Gastroesophageal sphincter (tissue), 3 donors: ENCODE measurements around the gene ZNF408.
"Not testable (repeated sequence)": the region's sequence is repeated elsewhere in the genome, so short reads cannot be mapped to it uniquely, and the experiment has no call there.

Experiments used
- CTCF ChIP-seq, 4 experiments: fragments of 200-600 bp in 2 of 4; fragments of 450-650 bp in 2 of 4; sonication (generic) in 1 of 4; IDR thresholded peaks; one replicate each; pipeline ENCODE4 v1.5.1; 2017 to 2019; ENCODE audit warnings: antibody characterized with exemption in 4 of 4, mild to moderate bottlenecking in 2 of 4, moderate library complexity in 2 of 4
- EP300 ChIP-seq: sonication (generic); formaldehyde crosslinking; IDR thresholded peaks from one replicate; pipeline ENCODE4 v1.6.1; 2017; ENCODE audit warnings: antibody characterized with exemption, mild to moderate bottlenecking
- POLR2A ChIP-seq, 2 donors: fragments of 450-650 bp; IDR thresholded peaks; one replicate each; pipeline ENCODE4 v1.6.1; 2017; ENCODE audit warnings: antibody characterized with exemption in 2 of 2, mild to moderate bottlenecking in 2 of 2, moderate library complexity in 1 of 2
- POLR2AphosphoS5 ChIP-seq: sonication (generic); formaldehyde crosslinking; IDR thresholded peaks from one replicate; pipeline ENCODE4 v1.6.1; 2017; ENCODE audit warnings: antibody characterized with exemption

- TF ChIP-seq EP300; CTCF (IDR thresholded peaks at IDR 0.05); POLR2AphosphoS5; POLR2A (IDR thresholded peaks at IDR 0.05): not testable (repeated sequence)
Observed at GRCh38 chr11:46670521-46670920, 30.3 kb upstream of the ZNF408 start.
